Caki2 (cell line): ENCODE results near the gene IGF2BP2. TPM values are rescaled to one million over a fixed set of nuclear protein-coding genes. Genes with fewer than 3 reads are reported as not detected.

Source experiments
- DNase-seq: peaks from one replicate; pipeline ENCODE4 v3.0.0-alpha.2; 2015; ENCODE audit warnings: low read depth
- in situ Hi-C: cut with HindIII; loops from 2 replicates; pipeline ENCODE4 v1.10.0; 2016; ENCODE audit warnings: low sequenced_read_pairs, low pct_unique_long_range_greater_than_20kb, mixed read lengths
- total RNA-seq: library from RNA; depleted of rRNA; stranded (reverse); fragments of >200 nt; shearing (Covaris generic); gene quantifications from 2 replicates; pipeline ENCODE4 v1.2.3, GENCODE V29; 2014; ENCODE audit warnings: low replicate concordance

Gene IGF2BP2
- total RNA-seq, 1 experiment from 2014 or later: 23.0 TPM

DNA sequence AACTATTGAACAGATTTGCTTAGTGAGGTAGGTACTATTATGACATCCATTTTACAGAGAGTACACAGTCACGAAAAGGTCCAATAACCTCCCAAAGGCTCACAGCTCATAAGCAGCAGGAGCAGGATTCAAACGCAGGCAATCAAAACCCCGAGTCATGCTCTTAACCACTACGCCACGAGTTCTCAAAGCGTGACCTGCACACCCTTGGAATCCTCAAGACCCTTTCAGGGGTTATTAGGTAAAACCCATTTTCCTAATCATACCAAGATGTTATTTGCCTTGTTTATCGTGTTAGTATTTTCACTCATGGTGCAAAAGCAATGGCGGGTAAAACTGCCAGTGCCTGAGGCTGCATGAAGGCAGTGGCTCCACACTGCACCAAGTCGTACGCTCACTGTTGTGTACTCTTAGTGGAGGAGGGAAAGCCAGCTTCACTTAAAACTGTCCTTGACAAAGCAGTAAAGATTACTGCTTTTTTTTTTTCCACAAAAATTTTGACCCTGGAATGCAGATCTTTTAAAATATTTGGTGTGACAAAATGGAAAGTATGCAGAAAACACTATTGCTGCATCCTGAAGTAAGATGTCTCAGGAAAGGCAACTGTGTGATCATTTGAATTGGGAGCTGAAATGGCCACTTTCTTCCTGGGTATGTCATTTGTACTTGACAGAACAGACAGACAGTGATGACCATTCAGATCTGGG is 96.1 kb downstream of the IGF2BP2 start:
- in situ Hi-C loops: no loop called here
- no peak for DNase-seq

DNA sequence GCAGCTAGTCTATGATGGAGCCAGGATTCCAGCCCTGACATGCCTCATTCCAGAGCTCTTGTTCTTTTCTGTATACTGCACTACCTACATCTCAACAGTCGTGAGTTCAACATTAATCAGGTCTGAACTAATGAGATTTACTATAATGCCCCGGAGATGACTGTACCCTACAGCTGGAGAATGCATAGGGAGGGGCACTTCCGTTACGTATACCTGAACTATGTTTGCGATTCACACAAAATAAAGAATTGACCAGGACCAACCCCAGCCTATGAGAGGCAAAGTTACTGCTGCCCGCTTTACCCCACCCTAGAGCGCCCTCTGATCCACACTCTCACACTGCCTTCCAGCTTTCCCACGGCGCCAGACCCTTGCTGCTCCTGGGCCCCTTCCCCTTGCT is 97.0 kb downstream of the IGF2BP2 start:
- in situ Hi-C loops: no loop called here
- no peak for DNase-seq

DNA sequence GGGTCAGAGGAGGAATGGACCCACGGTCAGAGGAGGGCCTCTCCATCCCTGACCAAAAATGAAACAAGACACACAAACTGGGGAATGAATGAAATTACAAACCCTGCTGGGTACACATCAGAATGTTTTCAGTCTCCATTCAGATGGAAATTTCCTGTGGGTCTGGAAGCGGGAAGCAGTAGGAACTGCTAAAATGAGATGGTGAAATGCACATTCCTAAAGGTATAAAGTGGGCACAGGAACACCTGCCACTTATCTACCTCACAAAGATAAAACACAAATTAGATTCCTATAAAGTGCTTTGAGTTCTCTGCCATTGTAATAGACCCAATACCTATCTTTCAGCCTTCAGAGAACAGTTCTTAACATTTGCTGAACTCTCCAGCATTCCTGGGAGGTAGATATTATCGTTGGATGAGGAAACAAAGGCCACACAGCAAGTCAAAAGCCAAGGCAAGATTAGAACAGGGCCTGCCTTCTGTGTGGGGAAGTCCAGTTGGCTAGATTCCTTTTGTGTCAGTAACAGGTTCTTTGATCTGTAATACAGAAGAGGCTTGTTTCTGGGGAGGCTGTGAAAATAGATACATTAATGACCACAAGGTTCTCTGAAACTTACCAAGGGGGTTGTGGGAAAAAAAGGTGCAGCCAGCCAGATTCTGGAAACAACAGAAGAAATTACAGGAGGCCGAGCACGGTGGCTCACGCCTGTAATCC is 98.4 kb downstream of the IGF2BP2 start:
- DNase-seq: no peak
- in situ Hi-C loops: no loop called here

DNA sequence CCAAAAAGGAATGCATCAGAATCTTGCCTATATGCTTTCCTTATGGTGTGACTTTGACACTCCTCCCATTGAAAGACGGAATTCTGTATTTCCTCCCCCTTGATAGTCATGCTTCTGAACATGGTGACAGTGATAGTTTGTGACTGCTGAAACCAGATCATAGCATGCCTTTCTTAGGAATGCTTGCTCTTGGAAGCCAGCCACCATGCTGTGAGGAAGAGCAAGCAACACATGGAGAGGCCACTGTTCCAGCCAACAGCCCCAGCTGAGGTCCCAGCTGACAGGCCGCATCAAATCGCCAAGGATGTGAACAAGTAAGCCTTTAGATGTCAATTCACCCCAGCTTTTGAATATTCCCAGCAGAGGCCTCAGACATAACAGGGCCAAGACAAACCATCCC is 100.1 kb downstream of the IGF2BP2 start:
- DNase-seq: no peak
- in situ Hi-C loops: no loop called here

GRCh38 chr3:185724251-185724650 is 100.6 kb downstream of the IGF2BP2 start:
- no peak for DNase-seq
- in situ Hi-C loops: no loop called here

- in situ Hi-C loops: no loop called here
- no peak for DNase-seq
Observed at GRCh38 chr3:185722881-185723280, 102.0 kb downstream of the IGF2BP2 start.

DNA sequence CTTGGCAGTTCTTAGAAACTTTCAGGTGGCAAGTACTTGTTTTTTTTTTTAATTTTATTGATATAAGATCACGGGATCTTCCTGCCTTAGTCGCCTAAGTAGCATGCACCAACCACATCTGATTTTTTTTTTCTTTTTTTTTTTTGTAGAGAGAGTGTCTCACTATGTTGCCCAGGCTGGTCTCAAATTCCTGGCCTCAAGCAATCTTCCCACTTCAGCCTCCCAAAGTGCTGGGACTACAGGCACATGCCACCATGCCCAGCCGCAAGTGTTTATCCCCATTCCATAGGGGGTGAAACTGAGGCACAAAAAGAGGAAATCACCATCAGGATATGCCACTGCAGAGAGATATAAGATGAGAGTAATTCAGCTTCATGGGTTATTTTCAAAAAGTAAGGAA is 102.9 kb downstream of the IGF2BP2 start:
- DNase-seq: no peak
- in situ Hi-C loops: no loop called here

DNA sequence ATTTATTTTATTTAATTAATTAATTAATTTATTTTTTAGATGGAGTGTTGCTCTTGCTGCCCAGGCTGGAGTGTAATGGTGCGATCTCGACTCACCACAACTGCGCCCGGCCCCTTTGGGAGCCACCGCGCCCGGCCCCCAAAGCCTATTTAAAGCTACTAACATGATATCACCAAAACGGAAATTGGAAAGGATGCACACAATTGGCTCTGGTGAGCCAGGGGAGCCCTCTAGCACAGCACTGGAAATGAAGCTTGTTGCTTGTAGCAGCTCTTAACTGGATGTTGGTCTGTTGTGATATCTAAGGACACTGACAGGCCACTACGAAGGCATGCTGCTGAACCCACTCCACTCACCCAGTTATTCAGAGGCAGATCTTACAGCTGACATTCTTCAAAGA is 104.5 kb downstream of the IGF2BP2 start:
- in situ Hi-C loops: no loop called here
- no peak for DNase-seq

DNA sequence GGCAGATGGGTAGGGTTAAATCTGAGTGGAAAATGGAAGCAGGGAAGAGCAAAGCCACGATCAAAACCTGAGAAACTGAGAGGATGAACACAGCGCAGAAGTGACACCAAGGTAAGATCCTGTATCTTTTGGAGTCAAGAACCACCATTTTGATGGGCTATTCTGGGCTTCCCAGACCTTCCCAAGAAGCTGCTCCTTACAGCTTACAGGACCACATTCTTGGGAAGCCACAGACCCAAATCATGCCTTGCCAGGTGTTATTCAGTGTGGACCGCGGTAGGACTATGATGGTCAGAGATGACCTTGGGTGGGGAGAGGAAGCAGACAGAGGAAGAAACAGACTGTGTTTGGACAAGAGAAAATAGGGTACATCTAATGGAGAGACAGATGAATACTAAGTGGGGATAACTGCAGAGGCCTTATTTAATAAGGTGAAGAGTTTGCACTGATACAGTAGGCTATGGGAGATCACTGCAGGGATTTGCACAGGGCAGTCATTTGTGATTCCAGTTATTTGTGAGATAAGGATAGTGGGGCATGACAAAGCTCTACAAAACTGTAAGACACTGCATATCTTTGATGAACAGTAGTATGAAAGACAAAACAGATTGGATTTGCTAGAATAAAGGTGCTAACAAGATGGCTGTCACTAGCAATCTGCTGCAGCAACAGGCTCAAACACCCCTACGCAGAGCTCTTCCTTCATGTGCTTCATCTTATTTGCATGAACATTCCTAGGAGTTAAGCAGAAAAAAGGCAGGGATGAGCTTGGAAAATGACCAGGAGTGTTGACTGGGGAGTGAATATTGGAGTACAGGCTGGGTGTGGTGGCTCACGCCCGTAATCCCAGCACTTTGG is 105.9 kb downstream of the IGF2BP2 start:
- no peak for DNase-seq
- in situ Hi-C loops: no loop called here

GRCh38 chr3:185717627-185718402 is 107.0 kb downstream of the IGF2BP2 start:
- in situ Hi-C loops: no loop called here

DNA sequence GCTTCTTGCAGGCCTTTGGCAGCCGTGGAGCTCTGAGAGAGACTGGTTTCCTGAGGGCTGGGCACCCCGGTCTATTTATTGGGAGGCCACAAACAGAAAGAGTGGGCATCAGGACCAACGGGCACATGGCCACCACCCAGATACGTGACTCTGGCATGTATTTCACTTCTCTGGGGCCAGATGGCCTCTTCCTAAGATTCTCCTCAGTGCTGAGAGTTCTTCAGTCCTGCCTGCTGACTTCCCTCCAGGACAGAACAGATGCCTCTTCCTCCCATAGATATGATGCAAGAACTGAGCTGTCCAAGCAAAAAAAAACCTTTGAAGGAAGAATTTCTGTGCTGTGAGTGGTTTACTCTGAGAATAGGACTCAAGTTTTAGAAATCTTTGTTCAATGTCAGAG is 107.7 kb downstream of the IGF2BP2 start:
- in situ Hi-C loops: no loop called here
- DNase-seq: no peak

More at GRCh38 chr3:185717627-185718402, 107.0 kb downstream of the IGF2BP2 start:
- no peak for DNase-seq

- in situ Hi-C loops: no loop called here
- DNase-seq: no peak
Observed at GRCh38 chr3:185716436-185717108, 108.3 kb downstream of the IGF2BP2 start.

- DNase-seq: no peak
- in situ Hi-C loops: no loop called here
Observed at GRCh38 chr3:185715091-185715490, 109.8 kb downstream of the IGF2BP2 start.

DNA sequence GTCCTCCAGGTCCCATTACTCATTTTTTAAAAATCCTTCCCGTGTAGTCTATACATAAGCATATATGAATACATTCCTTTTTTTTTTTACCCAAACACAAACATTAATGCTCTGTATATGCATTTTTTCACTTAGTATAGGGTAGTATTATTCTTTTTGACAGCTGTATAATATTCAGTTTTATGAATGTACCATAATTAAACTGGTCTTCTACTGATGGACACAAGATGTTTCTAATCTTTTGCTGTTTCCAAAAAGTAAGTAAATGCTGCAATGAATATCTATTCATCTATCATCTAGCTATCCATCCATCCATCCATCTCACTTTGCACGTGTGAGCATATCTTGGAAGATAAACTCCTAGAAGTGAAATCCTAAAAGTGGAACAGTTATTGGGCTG is 110.8 kb downstream of the IGF2BP2 start:
- in situ Hi-C loops: no loop called here
- no peak for DNase-seq

DNA sequence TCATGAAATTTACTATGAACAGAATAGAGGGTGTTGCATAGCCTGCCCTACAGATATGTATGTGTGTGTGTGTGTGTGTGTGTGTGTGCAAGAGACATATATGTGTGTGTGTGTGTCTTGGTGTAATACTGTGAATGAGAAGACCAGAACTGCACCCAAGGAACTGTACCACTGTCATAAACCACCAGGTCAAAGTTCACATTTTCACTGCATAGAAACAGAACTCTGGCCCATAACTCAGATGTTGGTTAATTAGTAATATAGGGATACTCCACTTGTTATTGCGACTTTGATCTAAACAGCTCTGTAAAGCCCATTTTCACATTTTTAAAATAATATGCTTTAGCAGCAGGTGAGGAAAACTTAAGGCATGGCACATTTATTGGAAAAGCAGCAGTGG is 111.8 kb downstream of the IGF2BP2 start:
- DNase-seq: no peak
- in situ Hi-C loops: no loop called here

GRCh38 chr3:185712337-185712736 is 112.5 kb downstream of the IGF2BP2 start:
- in situ Hi-C loops: no loop called here
- no peak for DNase-seq

GRCh38 chr3:185711255-185711870 is 113.5 kb downstream of the IGF2BP2 start:
- in situ Hi-C loops: no loop called here
- DNase-seq: no peak
